Gastroesophageal sphincter (tissue), 3 donors: ENCODE data around the gene BHLHE40.
"Not testable (repeated sequence)": the region's sequence is repeated elsewhere in the genome, so short reads cannot be mapped to it uniquely, and the experiment has no call there.

Experiments
- CTCF ChIP-seq, 4 experiments: fragments of 200-600 bp in 2 of 4; fragments of 450-650 bp in 2 of 4; sonication (generic) in 1 of 4; IDR thresholded peaks; one replicate each; pipeline ENCODE4 v1.5.1; 2017 to 2019; ENCODE audit warnings: antibody characterized with exemption in 4 of 4, mild to moderate bottlenecking in 2 of 4, moderate library complexity in 2 of 4
- POLR2A ChIP-seq, 2 donors: fragments of 450-650 bp; IDR thresholded peaks; one replicate each; pipeline ENCODE4 v1.6.1; 2017; ENCODE audit warnings: antibody characterized with exemption in 2 of 2, mild to moderate bottlenecking in 2 of 2, moderate library complexity in 1 of 2

- TF ChIP-seq POLR2A, CTCF (IDR thresholded peaks at IDR 0.05): not testable (repeated sequence)
Measured at GRCh38 chr3:4971437-4971836, 7.8 kb upstream of the BHLHE40 start.
